ENCODE results near the gene SLC2A5.

SLC2A5 gene

GRCh38 chr1:9073143-9073542, 3.7 kb upstream of the SLC2A5 start:
- no peak overlapping the region for H3K4me3 ChIP-seq (ENCODE audit: low read depth, low read length)
- DNase-seq (ENCODE audit: low read depth) = no peak
- TF ChIP-seq CTCF (IDR thresholded peaks at IDR 0.05; ENCODE audit: control insufficient read depth, extremely low read depth, insufficient read depth) = no peak

- DNase-seq (ENCODE audit: low read depth) = no peak
- no peak overlapping the region for H3K4me3 ChIP-seq (ENCODE audit: low read depth, low read length)
Measured at GRCh38 chr1:9071554-9072235, 2.3 kb upstream of the SLC2A5 start.

GRCh38 chr1:9070486-9070885, 1.1 kb upstream of the SLC2A5 start:
- no peak for TF ChIP-seq CTCF (IDR thresholded peaks at IDR 0.05; ENCODE audit: control insufficient read depth, extremely low read depth, insufficient read depth)
- no peak overlapping the region for H3K4me3 ChIP-seq (ENCODE audit: low read depth, low read length)
- peak; percentile 71 for DNase-seq (ENCODE audit: low read depth)

More at GRCh38 chr1:9071554-9072235, 2.3 kb upstream of the SLC2A5 start:
- TF ChIP-seq CTCF (IDR thresholded peaks at IDR 0.05; ENCODE audit: control insufficient read depth, extremely low read depth, insufficient read depth) = no peak

DNA sequence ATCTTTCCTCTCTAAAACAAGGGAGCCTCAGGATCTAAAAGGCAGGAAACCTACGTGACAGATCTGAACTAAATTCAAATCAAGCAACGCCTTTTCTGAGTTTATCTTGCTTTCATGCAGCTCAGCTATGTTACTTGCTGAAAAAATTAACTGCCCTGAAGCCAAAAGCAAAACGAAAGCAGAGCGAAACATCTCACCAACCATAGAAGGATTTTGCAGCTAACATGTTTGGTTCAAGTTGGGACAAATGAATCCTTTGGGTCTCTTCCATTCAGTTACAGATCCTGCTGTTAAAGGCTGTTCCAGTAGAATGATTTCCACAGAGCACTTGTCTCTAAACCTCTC, 482 bp downstream of the SLC2A5 start:
- no peak overlapping the region for H3K4me3 ChIP-seq (ENCODE audit: low read depth, low read length)
- TF ChIP-seq CTCF (IDR thresholded peaks at IDR 0.05; ENCODE audit: control insufficient read depth, extremely low read depth, insufficient read depth) = no peak
- no peak for DNase-seq (ENCODE audit: low read depth)

GRCh38 chr1:9066945-9067807, 2.3 kb downstream of the SLC2A5 start:
- DNase-seq (ENCODE audit: low read depth) = no peak
- no peak overlapping the region for H3K4me3 ChIP-seq (ENCODE audit: low read depth, low read length)
- no peak for TF ChIP-seq CTCF (IDR thresholded peaks at IDR 0.05; ENCODE audit: control insufficient read depth, extremely low read depth, insufficient read depth)

DNA sequence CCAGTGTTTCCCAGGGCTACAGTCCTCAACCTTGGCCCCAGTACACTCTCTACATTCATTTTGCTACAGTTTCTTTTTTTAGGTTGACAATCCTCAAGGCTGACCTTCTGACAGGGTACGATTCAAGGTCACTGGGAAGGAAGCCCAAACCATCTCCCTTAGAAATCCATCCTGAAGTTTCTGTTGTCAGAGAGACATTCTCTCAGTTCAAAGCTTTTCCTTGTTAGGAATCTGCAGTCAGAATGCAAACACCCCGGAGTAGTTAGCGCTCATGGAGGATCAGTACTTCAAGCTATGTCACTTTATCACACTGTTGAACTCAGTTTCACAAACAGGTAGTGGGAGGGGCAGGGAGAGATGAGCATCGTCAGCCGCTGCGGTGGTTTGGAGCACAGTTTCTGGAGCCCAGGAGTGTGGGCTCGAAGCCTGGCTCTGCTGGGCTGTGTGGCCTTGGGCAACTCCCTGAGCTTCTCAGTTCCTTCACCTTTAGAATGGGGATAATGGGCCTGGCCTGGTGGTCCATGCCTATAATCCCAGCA, 4.2 kb downstream of the SLC2A5 start:
- no peak for DNase-seq (ENCODE audit: low read depth)
- no peak for TF ChIP-seq CTCF (IDR thresholded peaks at IDR 0.05; ENCODE audit: control insufficient read depth, extremely low read depth, insufficient read depth)
- no peak overlapping the region for H3K4me3 ChIP-seq (ENCODE audit: low read depth, low read length)
